Lung (tissue), 12 donors: ENCODE measurements around the gene CD276. TPM values are rescaled to one million over a fixed set of nuclear protein-coding genes. Genes with fewer than 3 reads are reported as not detected.

ENCODE experiments used
- ATAC-seq: fragments of 200-7000 bp; cut with Tn5 transposase; one replicate; pipeline ENCODE4 v1.9.1; 2020; ENCODE audit warnings: moderate number of reproducible peaks; ENCODE audit not compliant: insufficient read depth, low FRiP score
- DNase-seq, 3 donors: peaks; one replicate each; pipeline ENCODE4 v3.0.0-alpha.2; 2013 to 2017
- H3K27ac ChIP-seq, 2 donors: one replicate each; pipeline ENCODE4 v1.5.1; 2013; ENCODE audit warnings: mild to moderate bottlenecking in 2 of 2, moderate library complexity in 2 of 2, control low read depth in 1 of 2, inconsistent platforms in 1 of 2, low read depth in 1 of 2, low read length in 1 of 2
- H3K27me3 ChIP-seq, 3 donors: one replicate each; pipeline ENCODE4 v1.5.1; 2013; ENCODE audit warnings: low read length in 2 of 3; ENCODE audit not compliant: control insufficient read depth in 3 of 3, insufficient read depth in 3 of 3
- H3K36me3 ChIP-seq, 4 donors: one replicate each; pipeline ENCODE4 v1.5.1; 2013; ENCODE audit warnings: low read length in 4 of 4, mild to moderate bottlenecking in 1 of 4, moderate library complexity in 1 of 4; ENCODE audit not compliant: control insufficient read depth in 4 of 4, insufficient read depth in 4 of 4
- H3K4me1 ChIP-seq, 5 donors: one replicate each; pipeline ENCODE4 v1.5.1; 2013; ENCODE audit warnings: low read length in 5 of 5, mild to moderate bottlenecking in 2 of 5, moderate library complexity in 1 of 5; ENCODE audit not compliant: control insufficient read depth in 5 of 5, insufficient read depth in 5 of 5
- H3K4me3 ChIP-seq: one replicate; pipeline ENCODE4 v1.5.1; 2013; ENCODE audit warnings: mild to moderate bottlenecking, control low read depth, moderate library complexity
- H3K9ac ChIP-seq, 2 donors: one replicate each; pipeline ENCODE4 v1.5.1; 2013; ENCODE audit warnings: low read length in 2 of 2, control low read depth in 1 of 2; ENCODE audit not compliant: insufficient read depth in 1 of 2
- H3K9me3 ChIP-seq, 4 donors: one replicate each; pipeline ENCODE4 v1.5.1; 2013; ENCODE audit warnings: low read length in 3 of 4, mild to moderate bottlenecking in 1 of 4, moderate library complexity in 1 of 4; ENCODE audit not compliant: control insufficient read depth in 4 of 4, insufficient read depth in 3 of 4
- WGBS, 2 donors: extraction: QIAGEN DNeasy Blood & Tissue Kit; methylation state at CpG; one replicate each; pipeline ENCODE4 v1.1.7; 2013; 5-methylcytosine and 5-hydroxymethylcytosine counted together
- polyA plus RNA-seq, 2 donors: library from polyadenylated mRNA; stranded (reverse); fragments of 200-250 nt; gene quantifications; one replicate each; pipeline ENCODE4 v1.2.1, GENCODE V29; 2013
- total RNA-seq, 2 donors: library from RNA; depleted of rRNA in 1 of 2; stranded (reverse); fragments of >200 nt in 1 of 2; gene quantifications; one replicate each; pipeline ENCODE4 v1.2.1, GENCODE V29; 2014 to 2021
- TF ChIP-seq, protein P1 (sequence below): IDR thresholded peaks from 2 replicates; pipeline ENCODE4 v1.5.1; 2012; ENCODE audit warnings: mild to moderate bottlenecking; ENCODE audit errors: control extremely low read depth, extremely low read depth
- donor health status: control.
- donor health status: control.
- donor health status: Bipolar disorder and iron deficiency.
- donor health status: healthy.
- donor health status: DM: yes; HTN: yes; CAD: no.

Gene CD276
- total and polyA plus RNA-seq, 4 donors, result 33.8 to 71.1 (median 37.1) TPM

DNA sequence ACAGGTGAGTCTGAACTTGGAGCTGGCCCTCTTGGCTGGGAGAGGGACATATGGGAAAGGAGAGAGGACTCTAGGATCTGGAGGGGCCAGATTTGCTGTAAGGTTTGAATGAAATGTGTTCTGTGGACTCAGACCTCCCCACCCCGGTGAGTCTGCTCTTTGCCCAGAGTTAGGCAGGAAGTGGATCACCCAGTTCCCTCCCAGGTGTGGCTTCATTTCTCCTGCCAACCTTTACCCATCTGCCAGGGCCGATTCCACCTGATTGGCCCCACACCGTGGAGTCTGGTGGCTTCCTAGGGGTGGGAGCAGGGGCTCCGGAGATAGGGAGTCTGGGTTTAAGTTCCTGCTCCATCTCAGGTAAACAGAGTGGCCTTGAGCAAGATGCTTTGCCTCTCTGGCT lies 25.5 kb downstream of the CD276 start:
- Histone ChIP-seq H3K27me3 (no peaks in the 10 kb centered on the region), H3K9me3 (no peaks in the 10 kb centered on the region), H3K4me3 (no peak overlapping the region), H3K4me1 (peaks cover 0 to 7% (median 0%) of the 10 kb centered on the region in 5 donors), H3K36me3 (peaks cover 0 to 44% (median 28%) of the 10 kb centered on the region in 4 donors), H3K9ac (no peak overlapping the region), H3K27ac (no peak overlapping the region)
- TF ChIP-seq, protein P1, sequence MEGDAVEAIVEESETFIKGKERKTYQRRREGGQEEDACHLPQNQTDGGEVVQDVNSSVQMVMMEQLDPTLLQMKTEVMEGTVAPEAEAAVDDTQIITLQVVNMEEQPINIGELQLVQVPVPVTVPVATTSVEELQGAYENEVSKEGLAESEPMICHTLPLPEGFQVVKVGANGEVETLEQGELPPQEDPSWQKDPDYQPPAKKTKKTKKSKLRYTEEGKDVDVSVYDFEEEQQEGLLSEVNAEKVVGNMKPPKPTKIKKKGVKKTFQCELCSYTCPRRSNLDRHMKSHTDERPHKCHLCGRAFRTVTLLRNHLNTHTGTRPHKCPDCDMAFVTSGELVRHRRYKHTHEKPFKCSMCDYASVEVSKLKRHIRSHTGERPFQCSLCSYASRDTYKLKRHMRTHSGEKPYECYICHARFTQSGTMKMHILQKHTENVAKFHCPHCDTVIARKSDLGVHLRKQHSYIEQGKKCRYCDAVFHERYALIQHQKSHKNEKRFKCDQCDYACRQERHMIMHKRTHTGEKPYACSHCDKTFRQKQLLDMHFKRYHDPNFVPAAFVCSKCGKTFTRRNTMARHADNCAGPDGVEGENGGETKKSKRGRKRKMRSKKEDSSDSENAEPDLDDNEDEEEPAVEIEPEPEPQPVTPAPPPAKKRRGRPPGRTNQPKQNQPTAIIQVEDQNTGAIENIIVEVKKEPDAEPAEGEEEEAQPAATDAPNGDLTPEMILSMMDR, result no peak
- WGBS, 2 donors, result 81 to 84% methylated on average over 4 of the region's 4 CpGs
- DNase-seq (no peak), ATAC-seq (no peak)

DNA sequence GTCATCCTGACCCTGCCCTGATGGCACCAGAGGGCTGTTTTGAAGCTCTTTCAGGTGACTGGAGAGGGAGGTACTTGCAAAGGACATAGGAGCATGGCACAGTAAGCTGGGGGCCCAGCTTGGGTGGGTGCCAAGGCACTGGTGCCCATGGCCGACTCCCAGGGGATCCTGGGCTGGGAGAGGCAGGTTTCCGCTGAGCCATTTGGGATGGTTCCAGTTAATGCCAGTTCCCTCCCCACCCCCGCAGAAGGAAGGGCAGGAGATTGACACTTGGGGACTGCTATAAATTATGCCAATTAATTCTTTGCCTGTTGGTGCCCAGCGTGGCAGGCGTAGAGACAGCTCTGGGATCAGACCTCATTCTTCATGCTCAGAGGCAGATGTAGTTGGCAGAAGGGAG lies 26.1 kb downstream of the CD276 start:
- no peak overlapping the region for H3K4me3 ChIP-seq
- H3K4me1 ChIP-seq, result peaks cover 0 to 7% (median 0%) of the 10 kb centered on the region in 5 donors
- ATAC-seq (no peak), DNase-seq (no peak)
- H3K27me3 ChIP-seq, result no peaks in the 10 kb centered on the region
- H3K36me3 ChIP-seq, result peaks cover 0 to 44% (median 26%) of the 10 kb centered on the region in 4 donors
- no peak overlapping the region for H3K9ac ChIP-seq
- H3K27ac ChIP-seq, result no peak overlapping the region
- 81 to 90% methylated on average over 5 of the region's 5 CpGs for WGBS, 2 donors
- TF ChIP-seq, protein P1, result no peak
- no peaks in the 10 kb centered on the region for H3K9me3 ChIP-seq

DNA sequence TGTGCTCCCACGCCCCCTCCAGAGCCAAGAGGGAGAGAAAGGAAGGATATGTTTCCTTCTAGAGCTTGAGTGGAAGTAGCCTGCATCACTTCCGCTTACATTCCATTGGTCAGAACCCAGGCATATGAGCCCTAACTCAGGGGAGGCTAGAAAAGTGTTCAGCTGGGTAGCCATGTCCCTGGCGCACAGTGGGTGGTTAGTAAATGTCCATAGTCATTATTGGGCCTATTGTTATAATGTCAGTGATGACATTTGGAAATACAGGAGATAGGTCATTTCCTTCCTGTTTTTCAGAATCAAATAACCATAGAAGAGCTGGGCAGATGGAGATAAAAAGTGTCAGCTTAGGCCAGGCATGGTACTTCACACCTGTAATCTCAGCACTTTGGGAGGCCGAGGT lies 27.3 kb downstream of the CD276 start:
- Histone ChIP-seq H3K36me3 (peaks cover 0 to 40% (median 24%) of the 10 kb centered on the region in 4 donors), H3K4me1 (peaks cover 0 to 7% (median 0%) of the 10 kb centered on the region in 5 donors), H3K4me3 (no peak overlapping the region), H3K27ac (no peak overlapping the region), H3K9me3 (no peaks in the 10 kb centered on the region), H3K27me3 (no peaks in the 10 kb centered on the region), H3K9ac (no peak overlapping the region)
- no peak for DNase-seq
- no peak for ATAC-seq
- TF ChIP-seq, protein P1, result no peak
- 60 to 64% methylated on average over 4 of the region's 4 CpGs for WGBS, 2 donors

DNA sequence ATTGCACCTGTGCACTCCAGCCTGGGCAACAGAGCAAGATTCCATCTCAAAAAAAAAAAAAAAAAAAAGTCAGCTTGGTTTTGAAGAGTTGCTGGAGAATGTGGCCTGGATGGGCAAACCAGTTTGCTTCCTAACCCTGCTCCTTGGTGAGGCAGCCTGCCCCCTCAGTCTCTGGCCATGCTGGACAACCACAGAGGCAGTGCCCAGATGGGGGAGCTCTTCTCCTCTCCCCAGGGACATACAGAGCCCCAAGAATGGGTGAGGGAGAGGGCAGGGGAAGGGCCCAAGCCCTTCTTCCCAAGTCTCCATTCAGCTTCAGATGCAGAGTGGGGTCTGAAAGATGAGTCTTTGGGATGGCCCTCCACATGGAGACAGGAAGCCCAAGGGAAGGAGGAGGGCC lies 27.9 kb downstream of the CD276 start:
- DNase-seq (no peak), ATAC-seq (no peak)
- H3K36me3 ChIP-seq, result peaks cover 0 to 34% (median 21%) of the 10 kb centered on the region in 4 donors
- no peak overlapping the region for H3K9ac ChIP-seq
- TF ChIP-seq, protein P1, result no peak
- no peak overlapping the region for H3K27ac ChIP-seq
- H3K4me1 ChIP-seq, result peaks cover 0 to 7% (median 0%) of the 10 kb centered on the region in 5 donors
- no peaks in the 10 kb centered on the region for H3K27me3 ChIP-seq
- no peak overlapping the region for H3K4me3 ChIP-seq
- H3K9me3 ChIP-seq, result no peaks in the 10 kb centered on the region
